HepG2 (cell line): ENCODE results near the gene PFKFB4. TPM values are rescaled to one million over a fixed set of nuclear protein-coding genes. Genes with fewer than 3 reads are reported as not detected.

Experiments used
- AHR ChIP-seq: IDR thresholded peaks from 2 replicates; pipeline ENCODE4 v1.6.1; 2018; ENCODE audit warnings: missing genetic modification reagents, missing compliant biosample characterization
- FOXK1 ChIP-seq: sonication (generic); formaldehyde crosslinking; IDR thresholded peaks from 2 replicates; pipeline ENCODE4 v1.4.0; 2020; ENCODE audit warnings: low read depth, missing genetic modification reagents, borderline replicate concordance
- HNRNPH1 ChIP-seq: fragments of 200-400 bp; formaldehyde crosslinking; optimal IDR thresholded peaks from 2 replicates; pipeline ENCODE3; 2017; ENCODE audit warnings: mild to moderate bottlenecking, low read depth, low read length
- NCOA2 ChIP-seq: sonication (generic); formaldehyde crosslinking; IDR thresholded peaks from 2 replicates; pipeline ENCODE4 v1.8.0; 2022; ENCODE audit warnings: inconsistent platforms
- RFX5 ChIP-seq: IDR thresholded peaks from 2 replicates; pipeline ENCODE4 v1.6.1; 2011; ENCODE audit warnings: low read depth, low read length, improper control_type of control experiment
- RXRA ChIP-seq: sonication (generic); formaldehyde crosslinking; IDR thresholded peaks from 2 replicates; pipeline ENCODE4 v1.5.1; 2020; ENCODE audit warnings: missing genetic modification reagents
- SALL1 ChIP-seq: sonication (generic); formaldehyde crosslinking; IDR thresholded peaks from 2 replicates; pipeline ENCODE4 v1.8.0; 2022; ENCODE audit warnings: mild to moderate bottlenecking, missing genetic modification reagents
- SP2 ChIP-seq: sonication (generic); formaldehyde crosslinking; IDR thresholded peaks from 2 replicates; pipeline ENCODE4 v1.5.1; 2020; ENCODE audit warnings: mild to moderate bottlenecking, missing genetic modification reagents
- TBX2 ChIP-seq: sonication (generic); formaldehyde crosslinking; IDR thresholded peaks from 2 replicates; pipeline ENCODE4 v1.5.0; 2020; ENCODE audit warnings: missing genetic modification reagents, mild to moderate bottlenecking, borderline replicate concordance
- ZBTB7B ChIP-seq: sonication (generic); formaldehyde crosslinking; IDR thresholded peaks from 2 replicates; pipeline ENCODE4 v1.4.0; 2020; ENCODE audit warnings: missing genetic modification reagents
- ZMAT3 ChIP-seq: sonication (generic); formaldehyde crosslinking; conservative IDR thresholded peaks from 2 replicates; pipeline ENCODE4 v1.7.0; 2021; ENCODE audit warnings: missing genetic modification reagents
- ZNF138 ChIP-seq: sonication (generic); formaldehyde crosslinking; IDR thresholded peaks from 2 replicates; pipeline ENCODE4 v1.5.0; 2020; ENCODE audit warnings: mild to moderate bottlenecking, low read depth, missing genetic modification reagents
- ZNF296 ChIP-seq: sonication (generic); formaldehyde crosslinking; conservative IDR thresholded peaks from 2 replicates; pipeline ENCODE4 v1.5.0; 2020; ENCODE audit warnings: mild to moderate bottlenecking, missing genetic modification reagents
- ZNF326 ChIP-seq: sonication (generic); formaldehyde crosslinking; IDR thresholded peaks from 2 replicates; pipeline ENCODE4 v1.4.0; 2020; ENCODE audit warnings: missing genetic modification reagents, borderline replicate concordance
- ZNF501 ChIP-seq: sonication (generic); formaldehyde crosslinking; IDR thresholded peaks from 2 replicates; pipeline ENCODE4 v1.5.1; 2020; ENCODE audit warnings: mild to moderate bottlenecking, moderate library complexity, missing genetic modification reagents
- ZNF577 ChIP-seq: sonication (generic); formaldehyde crosslinking; IDR thresholded peaks from 2 replicates; pipeline ENCODE4 v1.4.0; 2020; ENCODE audit warnings: mild to moderate bottlenecking, low read depth, missing genetic modification reagents, borderline replicate concordance
- ZNF713 ChIP-seq: sonication (generic); formaldehyde crosslinking; IDR thresholded peaks from 2 replicates; pipeline ENCODE4 v1.4.0; 2020; ENCODE audit warnings: mild to moderate bottlenecking, missing genetic modification reagents
- ZNF761 ChIP-seq: sonication (generic); formaldehyde crosslinking; conservative IDR thresholded peaks from 2 replicates; pipeline ENCODE4 v1.4.0; 2020; ENCODE audit warnings: mild to moderate bottlenecking, missing genetic modification reagents
- ZNF790 ChIP-seq: sonication (generic); formaldehyde crosslinking; IDR thresholded peaks from 2 replicates; pipeline ENCODE4 v1.8.0; 2022; ENCODE audit warnings: missing genetic modification reagents, mild to moderate bottlenecking, borderline replicate concordance
- polyA plus RNA-seq, 8 experiments: library from polyadenylated mRNA; depleted of rRNA in 3 of 8; stranded (reverse) in 7 of 8; unstranded in 1 of 8; fragments of >200 nt; fragmentation: Illumina TruSeq in 4 of 8; extraction: Trizol in 4 of 8; gene quantifications; 2 replicates each; pipeline versions ENCODE4 v1.2.1 to v1.2.3, GENCODE V29; 2011 to 2016; ENCODE audit warnings: low read depth in 4 of 8, missing spikeins in 1 of 8, mixed read lengths in 1 of 8; ENCODE audit not compliant: insufficient read depth in 1 of 8
- total RNA-seq, 5 experiments: library from RNA; depleted of rRNA; stranded (reverse); fragments of >200 nt; fragmentation: Illumina TruSeq; extraction: Trizol; gene quantifications; 2 replicates each; pipeline ENCODE4 v1.2.3, GENCODE V29; 2016; ENCODE audit warnings: low read depth in 1 of 5
- TF ChIP-seq, protein P1 (sequence below): sonication (generic); formaldehyde crosslinking; IDR thresholded peaks from 2 replicates; pipeline ENCODE4 v1.5.1; 2020; ENCODE audit warnings: mild to moderate bottlenecking, moderate library complexity, missing genetic modification reagents
- TF ChIP-seq, protein P2 (sequence below): sonication (generic); formaldehyde crosslinking; IDR thresholded peaks from 2 replicates; pipeline ENCODE4 v1.4.0; 2020; ENCODE audit warnings: mild to moderate bottlenecking, missing genetic modification reagents
- TF ChIP-seq, protein P3 (sequence below): sonication (generic); IDR thresholded peaks from 2 replicates; pipeline ENCODE4 v1.6.1; 2016; ENCODE audit warnings: low read depth, borderline replicate concordance
- TF ChIP-seq, protein P4 (sequence below): sonication (generic); formaldehyde crosslinking; IDR thresholded peaks from 2 replicates; pipeline ENCODE4 v1.8.1; 2022; ENCODE audit warnings: mild to moderate bottlenecking, missing genetic modification reagents
- TF ChIP-seq, protein P5 (sequence below): sonication (generic); formaldehyde crosslinking; IDR thresholded peaks from 2 replicates; pipeline ENCODE4 v1.4.0; 2020; ENCODE audit warnings: missing genetic modification reagents

The PFKFB4 gene
- total and polyA plus RNA-seq, 2 of the 13 experiments (the other 11 are each of a cell fraction or from before 2014, with no cell fraction given): 7.1 to 103 TPM

DNA sequence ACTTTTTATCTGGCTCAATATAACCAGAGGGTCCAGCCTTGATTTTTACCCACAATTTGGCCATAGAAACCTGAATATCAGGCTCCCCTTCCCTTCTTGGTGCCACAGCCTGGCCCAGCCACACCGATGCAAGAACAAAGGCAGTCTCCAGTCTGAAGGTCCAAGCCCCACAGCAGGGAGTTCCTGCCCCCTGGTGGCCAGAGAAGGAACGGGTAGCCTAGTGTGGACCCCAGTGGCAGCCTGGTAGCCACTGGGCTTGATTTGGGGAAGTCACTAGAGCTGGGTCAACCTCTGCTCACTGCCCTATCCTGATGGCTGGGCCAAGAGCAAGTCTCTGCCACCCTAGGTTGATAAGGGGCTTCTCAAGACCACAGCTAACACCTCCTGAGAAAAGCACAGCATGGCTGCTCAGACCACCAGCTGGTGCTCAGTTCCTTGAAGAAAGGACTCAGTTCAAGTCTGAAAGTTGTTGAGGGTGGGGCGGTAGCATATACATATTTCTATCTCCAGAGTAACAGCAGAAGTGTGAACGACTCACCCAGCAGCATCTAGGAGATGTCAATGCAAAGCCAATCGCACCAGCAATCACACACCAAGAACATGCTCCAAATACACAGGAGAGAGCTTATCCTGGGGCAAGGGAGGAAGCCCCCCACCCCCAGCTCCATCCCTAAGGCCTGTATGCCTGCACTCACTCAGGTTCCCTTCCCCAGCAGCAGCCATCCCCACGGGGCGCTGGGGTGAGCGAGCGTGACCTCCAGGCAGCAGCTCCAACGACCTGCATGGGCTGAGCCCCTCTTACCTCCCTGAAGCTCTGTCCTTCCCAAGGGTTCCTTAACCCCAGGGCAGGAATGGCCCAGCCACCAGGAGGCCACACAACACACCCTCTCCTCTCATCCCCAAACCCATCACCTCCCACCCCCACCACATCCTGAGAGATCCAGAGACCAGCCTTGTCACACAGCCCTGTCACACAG, 7.6 kb downstream of the PFKFB4 start (continued):
- TF ChIP-seq TBX2 (CRISPR knock-in tag) (no peak), RFX5 (no peak), ZBTB7B (no peak), AHR (0 out of 2 replicates have a peak, but pooled peaks have one; percentile 42), NCOA2 (CRISPR knock-in tag) (peak; percentile 15; the same call in 1 of the 2 replicates), ZNF138 (CRISPR knock-in tag) (no peak), SP2 (CRISPR knock-in tag) (no peak), ZNF296 (CRISPR knock-in tag) (no peak), ZNF501 (CRISPR knock-in tag) (0 out of 2 replicates have a peak, but pooled peaks have one; percentile 22), HNRNPH1 (no peak), ZNF326 (no peak), SALL1 (no peak), RXRA (CRISPR knock-in tag) (no peak), FOXK1 (no peak), ZNF790 (CRISPR knock-in tag) (no peak), ZNF761 (CRISPR knock-in tag) (no peak), ZMAT3 (CRISPR knock-in tag) (no peak), ZNF713 (no peak), ZNF577 (CRISPR knock-in tag) (no peak)
- TF ChIP-seq, protein P1, sequence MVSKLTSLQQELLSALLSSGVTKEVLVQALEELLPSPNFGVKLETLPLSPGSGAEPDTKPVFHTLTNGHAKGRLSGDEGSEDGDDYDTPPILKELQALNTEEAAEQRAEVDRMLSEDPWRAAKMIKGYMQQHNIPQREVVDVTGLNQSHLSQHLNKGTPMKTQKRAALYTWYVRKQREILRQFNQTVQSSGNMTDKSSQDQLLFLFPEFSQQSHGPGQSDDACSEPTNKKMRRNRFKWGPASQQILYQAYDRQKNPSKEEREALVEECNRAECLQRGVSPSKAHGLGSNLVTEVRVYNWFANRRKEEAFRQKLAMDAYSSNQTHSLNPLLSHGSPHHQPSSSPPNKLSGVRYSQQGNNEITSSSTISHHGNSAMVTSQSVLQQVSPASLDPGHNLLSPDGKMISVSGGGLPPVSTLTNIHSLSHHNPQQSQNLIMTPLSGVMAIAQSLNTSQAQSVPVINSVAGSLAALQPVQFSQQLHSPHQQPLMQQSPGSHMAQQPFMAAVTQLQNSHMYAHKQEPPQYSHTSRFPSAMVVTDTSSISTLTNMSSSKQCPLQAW (CRISPR knock-in tag): peak; percentile 8; the same call in 1 of the 2 replicates
- TF ChIP-seq, protein P2, sequence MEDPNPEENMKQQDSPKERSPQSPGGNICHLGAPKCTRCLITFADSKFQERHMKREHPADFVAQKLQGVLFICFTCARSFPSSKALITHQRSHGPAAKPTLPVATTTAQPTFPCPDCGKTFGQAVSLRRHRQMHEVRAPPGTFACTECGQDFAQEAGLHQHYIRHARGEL (CRISPR knock-in tag): no peak
- TF ChIP-seq, protein P3, sequence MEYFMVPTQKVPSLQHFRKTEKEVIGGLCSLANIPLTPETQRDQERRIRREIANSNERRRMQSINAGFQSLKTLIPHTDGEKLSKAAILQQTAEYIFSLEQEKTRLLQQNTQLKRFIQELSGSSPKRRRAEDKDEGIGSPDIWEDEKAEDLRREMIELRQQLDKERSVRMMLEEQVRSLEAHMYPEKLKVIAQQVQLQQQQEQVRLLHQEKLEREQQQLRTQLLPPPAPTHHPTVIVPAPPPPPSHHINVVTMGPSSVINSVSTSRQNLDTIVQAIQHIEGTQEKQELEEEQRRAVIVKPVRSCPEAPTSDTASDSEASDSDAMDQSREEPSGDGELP: no peak
- TF ChIP-seq, protein P4, sequence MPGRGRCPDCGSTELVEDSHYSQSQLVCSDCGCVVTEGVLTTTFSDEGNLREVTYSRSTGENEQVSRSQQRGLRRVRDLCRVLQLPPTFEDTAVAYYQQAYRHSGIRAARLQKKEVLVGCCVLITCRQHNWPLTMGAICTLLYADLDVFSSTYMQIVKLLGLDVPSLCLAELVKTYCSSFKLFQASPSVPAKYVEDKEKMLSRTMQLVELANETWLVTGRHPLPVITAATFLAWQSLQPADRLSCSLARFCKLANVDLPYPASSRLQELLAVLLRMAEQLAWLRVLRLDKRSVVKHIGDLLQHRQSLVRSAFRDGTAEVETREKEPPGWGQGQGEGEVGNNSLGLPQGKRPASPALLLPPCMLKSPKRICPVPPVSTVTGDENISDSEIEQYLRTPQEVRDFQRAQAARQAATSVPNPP (CRISPR knock-in tag): no peak
- TF ChIP-seq, protein P5, sequence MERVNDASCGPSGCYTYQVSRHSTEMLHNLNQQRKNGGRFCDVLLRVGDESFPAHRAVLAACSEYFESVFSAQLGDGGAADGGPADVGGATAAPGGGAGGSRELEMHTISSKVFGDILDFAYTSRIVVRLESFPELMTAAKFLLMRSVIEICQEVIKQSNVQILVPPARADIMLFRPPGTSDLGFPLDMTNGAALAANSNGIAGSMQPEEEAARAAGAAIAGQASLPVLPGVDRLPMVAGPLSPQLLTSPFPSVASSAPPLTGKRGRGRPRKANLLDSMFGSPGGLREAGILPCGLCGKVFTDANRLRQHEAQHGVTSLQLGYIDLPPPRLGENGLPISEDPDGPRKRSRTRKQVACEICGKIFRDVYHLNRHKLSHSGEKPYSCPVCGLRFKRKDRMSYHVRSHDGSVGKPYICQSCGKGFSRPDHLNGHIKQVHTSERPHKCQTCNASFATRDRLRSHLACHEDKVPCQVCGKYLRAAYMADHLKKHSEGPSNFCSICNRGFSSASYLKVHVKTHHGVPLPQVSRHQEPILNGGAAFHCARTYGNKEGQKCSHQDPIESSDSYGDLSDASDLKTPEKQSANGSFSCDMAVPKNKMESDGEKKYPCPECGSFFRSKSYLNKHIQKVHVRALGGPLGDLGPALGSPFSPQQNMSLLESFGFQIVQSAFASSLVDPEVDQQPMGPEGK (CRISPR knock-in tag): 0 out of 2 replicates have a peak, but pooled peaks have one; percentile 36
